Astrocyte of the hippocampus (primary cell): Measurements from ENCODE around the gene STXBP2.
"Not testable (repeated sequence)": the region's sequence is repeated elsewhere in the genome, so short reads cannot be mapped to it uniquely, and the experiment has no call there.

ENCODE experiments used
- DNase-seq: peaks from one replicate; pipeline ENCODE4 v3.0.0; 2011; ENCODE audit warnings: low read depth, low spot score

Gene STXBP2

DNA sequence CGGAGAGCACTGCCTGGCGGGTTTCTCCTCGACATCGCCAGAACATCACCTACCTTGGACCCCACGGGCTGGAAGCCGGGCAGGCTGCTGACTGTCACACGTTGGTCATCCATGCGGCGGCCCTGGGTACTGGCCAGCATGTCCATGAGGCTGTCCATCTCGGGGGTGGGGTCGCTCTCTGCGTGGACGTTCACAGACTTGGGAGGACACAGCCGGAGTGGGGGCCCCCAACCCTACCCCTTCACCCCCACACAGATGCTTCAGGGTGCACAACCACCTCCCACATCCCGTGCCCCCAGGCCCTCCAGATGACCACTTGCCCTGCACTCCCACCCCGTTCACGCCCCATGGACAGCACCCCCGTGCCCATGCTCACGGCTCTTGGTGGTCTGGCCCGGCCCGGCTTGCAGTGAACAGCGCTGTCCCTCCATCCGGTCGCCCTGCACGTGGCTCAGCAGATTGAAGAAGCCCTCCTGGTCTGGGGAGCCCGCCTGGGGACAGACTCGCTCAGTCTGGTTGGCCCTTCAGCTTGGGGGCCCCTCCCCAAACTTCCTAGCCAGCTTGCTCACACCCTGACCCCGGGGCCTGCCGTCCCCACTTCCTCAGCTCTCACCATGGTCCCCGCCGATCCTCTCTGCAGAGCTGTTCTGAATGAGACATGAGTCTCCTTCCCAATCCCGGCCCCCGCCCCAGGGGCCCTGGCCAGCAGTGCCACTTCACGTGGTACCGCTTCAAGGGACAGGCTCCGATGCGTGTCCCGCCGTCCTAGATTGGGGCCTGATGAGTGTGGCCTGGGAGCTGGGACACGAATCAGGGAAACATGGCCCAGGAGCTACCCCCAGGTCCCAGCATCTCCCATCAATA is 4.3 kb upstream of the STXBP2 start:
- DNase-seq: no peak

DNA sequence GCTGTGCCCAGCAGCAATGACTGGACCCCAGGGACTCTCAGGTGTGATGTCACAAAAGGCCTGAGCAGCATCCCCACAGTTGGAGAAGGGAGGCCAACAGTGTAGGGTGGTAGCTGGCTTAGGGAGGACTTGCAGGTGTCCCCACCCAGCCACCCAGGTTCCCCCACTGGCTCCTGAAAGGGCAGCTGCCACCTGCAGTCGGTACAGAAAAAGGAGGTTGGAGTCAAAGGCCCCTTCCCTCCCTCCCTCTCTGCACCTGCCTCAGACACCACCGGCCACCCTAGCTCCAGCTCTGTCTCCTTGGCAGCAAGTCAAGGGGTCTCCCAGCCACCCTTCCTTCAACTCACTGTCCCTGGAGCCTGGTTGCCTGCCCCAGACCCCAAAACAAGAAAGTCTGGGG is 3.2 kb upstream of the STXBP2 start, which contains the start of gene PCP2:
PCP2 (minus strand) TSS at position 22 of the 400 bp plus-strand sequence. CDS start 262 bp downstream, outside the sequence.
- no peak for DNase-seq

DNA sequence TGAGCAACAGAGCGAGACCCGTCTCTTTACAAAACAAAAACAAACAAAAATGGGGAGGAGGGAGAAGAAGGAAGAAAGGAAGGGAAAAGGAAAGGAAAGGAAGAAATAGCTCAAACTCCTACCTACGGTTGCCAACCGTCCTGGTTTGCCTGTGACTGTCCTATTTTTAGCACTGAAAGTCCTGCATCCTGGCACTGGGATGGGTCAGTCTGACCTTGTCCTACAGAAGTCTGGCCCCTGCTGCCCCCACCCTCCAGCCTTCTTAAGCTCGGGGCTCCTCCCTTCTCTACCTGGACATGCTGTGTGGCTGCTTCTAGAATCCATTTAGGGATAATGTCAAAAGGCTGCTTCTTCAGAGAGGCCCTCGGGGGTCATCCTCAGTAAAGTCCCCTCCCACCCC is 1.2 kb upstream of the STXBP2 start:
- DNase-seq: no peak

DNA sequence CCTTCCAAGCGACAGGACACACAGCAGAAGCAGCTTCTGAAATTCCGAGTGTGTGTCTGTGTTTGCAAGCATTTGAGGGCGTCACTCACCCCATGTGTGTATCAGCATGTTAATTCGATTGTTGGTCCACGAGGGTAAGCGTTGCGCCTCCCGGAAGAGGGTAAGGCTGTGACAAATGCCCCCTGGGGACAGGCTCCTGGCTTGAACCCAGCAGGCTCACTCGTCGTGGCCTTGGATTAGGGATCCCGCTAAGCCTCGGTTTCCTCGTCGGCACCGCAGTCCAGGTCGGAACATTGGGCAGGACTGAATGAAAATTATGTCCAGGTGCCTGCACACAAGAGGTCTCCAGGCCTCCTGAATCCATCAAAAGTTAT is 606 bp upstream of the STXBP2 start:
- DNase-seq: no peak

DNA sequence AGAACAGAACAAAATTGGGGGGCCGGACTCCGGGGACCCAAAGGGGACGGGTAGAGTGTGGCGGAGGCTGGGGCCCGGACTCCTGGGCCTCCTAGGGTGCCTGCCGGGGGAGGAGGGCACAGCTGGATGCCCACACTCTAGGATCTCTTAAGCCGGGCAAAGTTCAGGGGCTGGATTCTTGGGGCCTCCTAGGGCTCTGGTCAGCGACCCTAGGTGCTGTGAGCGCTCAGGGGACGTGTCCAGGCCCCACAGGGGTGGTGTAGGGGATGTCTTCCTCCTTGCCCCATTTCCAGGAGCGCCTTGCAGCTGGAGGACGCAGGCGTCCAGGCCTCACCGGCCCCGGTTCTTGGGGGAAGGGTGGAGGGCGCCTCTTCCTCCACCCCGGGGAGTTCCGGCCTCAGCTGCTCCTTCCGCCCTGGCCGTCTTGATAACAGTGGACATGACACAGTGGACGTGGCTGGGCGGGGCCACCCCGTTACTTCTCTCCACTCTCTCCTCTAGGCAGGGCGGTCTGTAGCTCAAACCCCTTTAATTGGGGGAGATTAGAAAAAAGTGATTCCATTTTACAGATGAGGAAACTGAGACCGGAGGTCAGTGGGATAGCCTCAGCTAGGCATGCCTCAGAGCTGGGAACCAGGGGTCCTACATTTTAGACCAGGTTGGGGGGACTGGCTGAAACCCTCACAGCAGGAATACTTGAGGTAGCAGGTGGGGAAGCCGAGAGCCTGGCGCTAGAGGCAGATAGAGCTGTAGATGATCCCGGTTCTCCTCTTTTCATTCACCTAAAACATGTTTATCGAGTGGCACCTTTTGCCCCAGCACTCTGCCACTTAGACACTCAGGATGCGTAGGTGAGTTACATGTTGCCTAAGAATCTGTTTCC is 705 bp downstream of the STXBP2 start:
- DNase-seq: peak; percentile 12

DNA sequence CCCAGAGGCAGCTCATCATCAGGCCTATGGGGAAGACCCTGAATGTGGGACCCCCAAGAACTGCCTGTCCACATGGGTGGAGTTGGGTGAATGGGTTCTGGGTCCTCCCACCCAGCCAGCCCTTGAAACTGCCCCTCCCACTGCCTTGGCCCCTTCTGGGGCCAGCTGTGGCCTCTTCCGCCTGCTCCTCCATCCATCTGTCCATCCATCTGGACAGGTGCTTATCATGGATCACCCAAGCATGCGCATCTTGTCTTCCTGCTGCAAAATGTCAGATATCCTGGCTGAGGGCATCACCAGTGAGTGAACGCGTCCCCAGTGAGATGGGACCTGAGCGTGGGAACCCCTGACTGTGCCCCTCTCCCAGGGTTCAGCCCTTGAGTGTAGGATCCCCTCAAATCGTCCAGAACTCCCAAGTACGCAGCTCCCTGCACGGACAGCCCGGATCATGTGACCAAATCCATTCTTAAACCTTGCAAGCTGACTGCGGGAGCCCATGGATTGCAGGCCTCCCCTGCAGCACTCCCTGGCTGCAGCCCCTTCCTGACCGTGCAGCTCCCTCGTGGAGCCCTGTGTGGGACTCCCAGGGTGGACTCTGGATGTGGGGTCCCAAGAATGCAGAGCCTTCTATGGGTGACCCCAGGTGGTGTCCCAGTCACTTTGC is 2.0 kb downstream of the STXBP2 start:
- DNase-seq: no peak

DNA sequence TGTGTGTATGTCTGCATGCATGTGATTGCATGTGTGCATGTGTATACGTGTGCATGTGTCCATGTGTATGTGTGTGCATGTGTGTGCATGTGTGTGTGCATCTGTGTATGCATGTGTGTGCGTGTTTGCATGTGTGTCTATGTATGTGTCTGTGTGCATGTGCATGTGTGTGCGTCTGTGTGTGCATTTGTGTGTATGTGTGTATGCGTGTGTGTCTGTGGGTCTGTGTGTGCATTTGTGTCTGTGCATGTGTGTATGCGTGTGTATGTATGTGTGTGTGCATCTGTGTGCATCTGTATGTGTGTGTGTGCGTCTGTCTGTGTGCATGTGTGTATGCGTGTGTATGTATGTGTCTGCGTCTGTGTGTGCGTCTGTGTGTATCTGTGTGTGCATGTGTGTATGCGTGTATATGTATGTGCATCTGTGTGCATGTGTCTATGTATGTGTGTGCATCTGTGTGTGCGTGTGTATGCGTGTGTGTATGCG is 3.0 kb downstream of the STXBP2 start:
- DNase-seq: no peak

DNA sequence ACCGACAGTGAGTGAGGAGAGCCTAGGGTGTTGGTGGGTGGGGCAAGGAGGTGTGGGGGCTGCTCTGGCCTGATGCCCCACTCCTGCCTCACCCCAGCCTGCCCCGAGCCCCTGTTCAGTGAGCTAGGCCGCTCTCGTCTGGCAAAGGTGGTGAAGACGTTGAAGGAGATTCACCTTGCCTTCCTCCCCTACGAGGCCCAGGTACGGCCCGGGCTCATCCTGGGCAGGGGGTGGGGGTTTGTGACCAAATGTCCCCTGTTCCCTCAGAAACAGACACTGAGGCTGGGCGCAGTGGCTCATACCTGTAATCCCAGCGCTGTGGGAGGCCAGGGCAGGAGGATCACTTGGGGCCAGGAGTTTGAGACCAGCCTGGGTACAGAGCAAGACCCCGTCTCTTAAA is 3.9 kb downstream of the STXBP2 start:
- DNase-seq: no peak

DNA sequence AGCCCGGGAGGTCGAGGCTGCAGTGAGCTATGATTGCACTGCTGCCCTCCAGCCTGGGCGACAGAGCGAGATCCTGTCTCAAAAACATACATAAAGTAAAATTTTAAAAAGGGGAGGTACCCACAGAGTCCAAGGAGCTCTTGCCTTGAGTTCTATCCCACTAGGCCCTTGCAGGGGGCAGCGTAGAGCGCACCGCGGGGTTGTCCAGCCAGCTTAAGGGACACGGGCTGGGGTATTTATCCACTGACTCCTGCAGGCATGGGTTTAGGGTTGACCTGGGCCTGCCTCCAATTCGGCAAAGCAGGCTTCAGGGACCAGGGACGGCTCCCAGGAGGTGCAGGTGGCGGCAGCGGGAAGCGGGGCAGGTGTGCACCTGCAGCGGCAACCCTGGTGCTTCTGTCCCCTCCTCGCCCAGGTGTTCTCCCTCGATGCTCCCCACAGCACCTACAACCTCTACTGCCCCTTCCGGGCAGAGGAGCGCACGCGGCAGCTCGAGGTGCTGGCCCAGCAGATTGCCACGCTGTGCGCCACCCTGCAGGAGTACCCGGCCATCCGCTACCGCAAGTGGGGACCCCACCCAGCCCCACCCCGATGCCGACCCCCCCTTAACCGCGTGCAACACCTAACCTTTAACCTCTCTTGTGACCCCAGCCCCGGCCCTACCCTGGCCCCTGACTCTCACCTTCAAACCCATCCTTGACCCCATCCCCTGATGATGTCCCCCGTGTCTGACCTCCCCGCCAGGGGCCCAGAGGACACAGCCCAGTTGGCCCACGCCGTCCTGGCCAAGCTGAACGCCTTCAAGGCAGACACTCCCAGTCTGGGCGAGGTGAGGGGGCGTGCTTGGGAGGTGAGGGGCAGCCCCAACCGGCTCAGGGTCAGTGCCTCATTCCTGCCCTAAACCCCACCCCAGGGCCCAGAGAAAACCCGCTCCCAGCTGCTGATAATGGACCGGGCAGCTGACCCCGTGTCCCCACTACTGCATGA is 4.7 kb downstream of the STXBP2 start:
- no peak for DNase-seq

DNA sequence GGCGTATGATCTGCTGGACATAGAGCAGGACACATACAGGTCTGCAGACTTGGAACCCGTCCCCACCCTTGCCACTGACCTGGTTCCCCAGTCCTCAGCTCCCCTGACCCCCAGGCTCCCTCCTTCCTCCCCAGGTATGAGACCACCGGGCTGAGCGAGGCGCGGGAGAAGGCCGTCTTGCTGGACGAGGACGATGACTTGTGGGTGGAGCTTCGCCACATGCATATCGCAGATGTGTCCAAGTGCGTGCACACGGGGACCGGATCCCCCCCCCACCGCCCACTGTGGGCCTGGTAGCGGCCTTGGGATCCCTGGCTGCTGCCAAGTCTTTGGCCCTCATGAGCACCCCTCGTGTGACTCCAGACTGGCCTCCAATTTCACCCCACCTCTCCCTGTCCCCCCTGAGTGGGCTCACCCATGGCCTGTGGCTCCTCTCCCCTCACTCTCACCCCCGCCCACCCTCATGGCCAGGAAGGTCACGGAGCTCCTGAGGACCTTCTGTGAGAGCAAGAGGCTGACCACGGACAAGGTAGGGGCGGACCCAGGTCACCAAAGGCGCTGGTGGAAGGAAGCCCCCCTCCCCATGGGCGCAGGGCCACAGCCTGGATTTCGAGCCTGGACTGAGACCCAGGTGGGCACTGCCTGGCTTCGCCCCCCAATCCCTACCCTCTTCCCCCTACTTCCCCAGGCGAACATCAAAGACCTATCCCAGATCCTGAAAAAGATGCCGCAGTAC is 5.6 kb downstream of the STXBP2 start:
- no peak for DNase-seq

DNA sequence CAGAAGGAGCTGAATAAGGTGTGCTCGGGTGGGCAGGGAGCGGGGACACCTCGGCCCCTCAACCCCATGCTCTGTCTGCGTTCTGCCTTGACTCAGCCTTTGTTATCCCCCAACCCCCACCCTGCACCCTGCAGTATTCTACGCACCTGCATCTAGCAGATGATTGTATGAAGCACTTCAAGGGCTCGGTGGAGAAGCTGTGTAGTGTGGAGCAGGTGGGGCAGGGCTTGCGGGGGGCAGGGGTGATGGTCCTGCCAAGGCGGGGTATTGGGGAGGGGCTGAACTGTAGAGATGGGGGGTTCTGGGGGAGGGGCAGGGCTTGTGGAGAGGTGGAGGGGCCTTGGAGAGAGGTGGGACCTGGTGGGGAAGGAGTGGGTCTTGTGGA is 6.1 kb downstream of the STXBP2 start:
- no peak for DNase-seq

DNA sequence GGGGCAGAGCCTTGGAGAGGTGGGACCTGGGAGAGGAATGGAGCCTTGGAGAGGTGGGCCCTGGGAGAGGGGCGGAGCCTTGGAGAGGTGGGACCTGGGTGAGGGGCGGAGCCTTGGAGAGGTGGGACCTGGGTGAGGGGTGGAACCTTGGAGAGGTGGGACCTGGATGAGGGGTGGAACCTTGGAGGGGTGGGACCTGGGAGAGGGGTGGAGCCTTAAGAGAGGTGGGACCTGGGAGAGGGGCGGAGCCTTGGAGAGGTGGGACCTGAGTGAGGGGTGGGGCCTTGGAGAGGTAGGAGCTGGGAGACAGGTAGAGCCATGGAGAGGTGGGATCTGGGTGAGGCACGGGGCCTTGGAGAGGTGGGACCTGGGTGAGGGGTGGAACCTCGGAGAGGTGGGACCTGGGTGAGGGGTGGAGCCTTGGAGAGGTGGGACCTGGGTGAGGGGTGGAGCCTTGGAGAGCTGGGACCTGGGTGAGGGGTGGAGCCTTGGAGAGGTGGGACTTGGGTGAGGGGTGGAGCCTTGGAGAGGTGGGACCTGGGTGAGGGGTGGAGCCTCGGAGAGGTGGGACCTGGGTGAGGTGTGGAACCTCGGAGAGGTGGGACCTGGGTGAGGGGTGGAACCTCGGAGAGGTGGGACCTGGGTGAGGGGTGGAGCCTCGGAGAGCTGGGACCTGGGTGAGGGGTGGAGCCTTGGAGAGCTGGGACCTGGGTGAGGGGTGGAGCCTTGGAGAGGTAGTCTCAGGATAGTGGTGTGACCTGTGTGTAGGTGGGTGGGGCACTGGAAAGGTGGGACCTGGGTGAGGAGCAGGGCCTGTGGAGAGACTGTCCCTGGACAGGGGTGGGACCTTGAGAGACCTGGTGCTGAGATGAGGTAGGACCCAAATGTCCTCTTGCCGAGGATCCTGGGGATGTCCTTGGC is 7.0 kb downstream of the STXBP2 start:
- DNase-seq: not testable (repeated sequence)

DNA sequence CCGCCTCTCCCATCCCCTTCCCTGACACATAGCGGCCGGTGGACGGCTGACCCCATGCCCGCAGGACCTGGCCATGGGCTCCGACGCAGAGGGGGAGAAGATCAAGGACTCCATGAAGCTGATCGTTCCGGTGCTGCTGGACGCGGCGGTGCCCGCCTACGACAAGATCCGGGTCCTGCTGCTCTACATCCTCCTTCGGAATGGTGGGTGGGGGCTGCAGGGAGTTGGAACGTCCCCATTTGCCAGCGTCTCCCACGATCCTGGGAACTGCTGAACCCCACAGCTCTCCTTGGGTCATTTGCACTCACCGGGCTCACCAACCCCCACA is 7.6 kb downstream of the STXBP2 start:
- DNase-seq: no peak

DNA sequence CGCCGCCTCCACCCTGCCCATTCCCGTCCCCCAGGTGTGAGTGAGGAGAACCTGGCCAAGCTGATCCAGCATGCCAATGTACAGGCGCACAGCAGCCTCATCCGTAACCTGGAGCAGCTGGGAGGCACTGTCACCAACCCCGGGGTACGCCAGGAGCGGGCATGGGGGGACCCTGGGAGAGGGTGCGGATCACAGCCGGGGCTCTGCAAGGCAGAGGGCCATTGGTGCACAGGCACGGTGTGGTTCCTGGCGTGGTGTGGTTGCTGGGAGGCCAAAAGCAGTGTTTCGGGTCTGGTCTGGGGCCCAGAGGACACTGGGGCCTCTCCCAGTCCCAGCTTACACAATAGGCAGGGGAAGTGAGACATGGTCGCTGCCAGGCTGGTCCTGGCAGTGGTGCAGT is 8.3 kb downstream of the STXBP2 start:
- DNase-seq: no peak

DNA sequence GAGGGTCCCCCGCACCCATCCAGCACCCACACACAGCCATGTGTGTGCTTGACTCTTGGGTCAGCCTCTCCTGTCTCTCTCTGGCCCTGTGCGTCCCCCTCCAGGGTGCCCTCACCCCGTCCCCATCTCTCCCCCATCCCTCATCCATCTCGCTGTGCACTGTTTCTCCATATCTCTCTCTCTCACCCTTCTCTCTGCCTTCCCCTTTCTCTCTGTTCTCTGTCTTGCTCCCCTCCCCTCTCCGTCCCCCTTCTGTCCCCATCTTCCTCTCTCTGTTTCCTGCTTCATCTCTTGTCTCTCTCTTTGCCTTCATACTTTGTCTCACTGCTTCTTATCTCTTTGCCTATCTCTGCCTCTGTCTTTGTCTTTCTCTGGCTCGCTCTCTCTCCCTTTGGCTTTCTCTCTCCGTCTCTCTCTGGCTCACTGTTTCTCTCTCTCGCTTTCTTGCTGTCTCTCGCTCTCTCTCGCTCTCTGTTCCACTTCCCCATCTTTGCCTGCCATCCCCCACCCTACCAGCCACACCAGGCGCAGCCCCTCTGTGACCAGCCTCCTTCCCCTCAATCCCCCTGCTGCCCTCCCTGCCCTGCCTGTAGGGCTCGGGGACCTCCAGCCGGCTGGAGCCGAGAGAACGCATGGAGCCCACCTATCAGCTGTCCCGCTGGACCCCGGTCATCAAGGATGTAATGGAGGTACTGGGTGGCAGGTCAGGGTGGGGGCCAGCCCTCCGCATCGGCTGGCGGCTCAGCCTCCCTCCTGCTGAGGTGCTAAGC is 8.9 kb downstream of the STXBP2 start:
- DNase-seq: no peak

DNA sequence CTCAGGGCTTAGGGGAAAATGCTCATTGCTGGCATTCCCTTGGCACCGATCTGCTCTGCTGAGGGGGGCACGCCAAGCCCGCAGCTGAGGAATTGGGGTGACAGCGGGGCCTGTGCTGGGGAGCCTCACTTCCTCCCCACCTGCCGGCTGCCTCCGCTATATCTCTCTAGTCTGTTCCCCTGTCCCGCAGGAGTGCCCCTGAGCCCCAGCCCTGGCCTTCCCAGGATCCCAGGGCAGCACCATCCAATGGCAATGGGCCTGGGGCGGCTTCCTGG is 9.5 kb downstream of the STXBP2 start:
- DNase-seq: no peak

DNA sequence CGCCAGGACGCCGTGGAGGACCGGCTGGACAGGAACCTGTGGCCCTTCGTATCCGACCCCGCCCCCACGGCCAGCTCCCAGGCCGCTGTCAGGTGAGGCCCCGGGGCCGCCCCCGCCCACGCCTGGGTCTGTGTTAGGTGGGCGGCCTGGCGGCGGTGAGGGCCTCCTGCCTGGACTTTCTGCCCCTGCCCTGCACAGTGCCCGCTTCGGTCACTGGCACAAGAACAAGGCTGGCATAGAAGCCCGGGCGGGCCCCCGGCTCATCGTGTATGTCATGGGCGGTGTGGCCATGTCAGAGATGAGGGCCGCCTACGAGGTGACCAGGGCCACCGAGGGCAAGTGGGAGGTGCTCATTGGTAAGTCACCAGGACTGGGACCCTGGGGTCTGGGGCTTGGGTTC is 10.2 kb downstream of the STXBP2 start:
- DNase-seq: no peak

DNA sequence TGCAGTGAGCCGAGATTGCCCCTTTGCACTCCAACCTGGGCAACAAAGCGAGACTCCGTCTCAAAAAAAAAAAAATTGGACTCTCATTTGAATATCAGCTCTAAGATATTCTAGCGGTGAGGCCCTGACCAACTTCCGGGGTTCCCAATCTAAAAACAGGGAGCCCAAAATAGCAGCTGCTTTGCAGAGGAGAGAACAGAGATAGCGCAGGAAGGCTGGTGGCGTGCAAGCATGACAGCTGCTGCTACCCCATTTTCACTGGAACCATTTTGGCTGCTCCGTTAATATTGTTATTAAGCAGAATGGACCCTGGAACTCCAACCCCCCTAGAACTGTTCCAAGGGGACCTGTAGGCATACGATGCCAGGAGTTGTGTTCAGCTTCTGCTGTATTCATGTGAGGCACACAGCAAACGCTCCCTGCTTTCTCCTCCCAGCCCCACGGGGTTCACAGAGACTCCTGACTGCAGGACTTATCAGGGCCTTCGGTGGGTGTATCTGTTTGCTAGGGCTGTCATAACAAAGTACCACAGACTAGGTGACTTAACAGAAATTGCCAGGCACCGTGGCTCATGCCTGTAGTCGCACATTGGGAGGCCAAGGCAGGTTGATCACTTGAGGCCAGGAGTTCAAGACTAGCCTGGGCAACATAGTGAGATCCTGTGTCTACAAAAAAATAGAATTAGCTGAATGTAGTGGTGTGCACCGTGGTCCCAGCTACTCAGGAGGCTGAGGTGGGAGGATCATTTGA is 11.5 kb downstream of the STXBP2 start:
- no peak for DNase-seq
